ENCODE data around the gene SLC16A12.
"Not testable (repeated sequence)": the region's sequence is repeated elsewhere in the genome, so short reads cannot be mapped to it uniquely, and the experiment has no call there.

Gene SLC16A12

GRCh38 chr10:89550509-89550908, 15.1 kb upstream of the SLC16A12 start:
- FAIRE-seq (no peak), DNase-seq (ENCODE audit: insufficient read length, low spot score) (no peak)

GRCh38 chr10:89549510-89549909, 14.1 kb upstream of the SLC16A12 start:
- DNase-seq (ENCODE audit: insufficient read length, low spot score), result no peak
- FAIRE-seq, result no peak

DNA sequence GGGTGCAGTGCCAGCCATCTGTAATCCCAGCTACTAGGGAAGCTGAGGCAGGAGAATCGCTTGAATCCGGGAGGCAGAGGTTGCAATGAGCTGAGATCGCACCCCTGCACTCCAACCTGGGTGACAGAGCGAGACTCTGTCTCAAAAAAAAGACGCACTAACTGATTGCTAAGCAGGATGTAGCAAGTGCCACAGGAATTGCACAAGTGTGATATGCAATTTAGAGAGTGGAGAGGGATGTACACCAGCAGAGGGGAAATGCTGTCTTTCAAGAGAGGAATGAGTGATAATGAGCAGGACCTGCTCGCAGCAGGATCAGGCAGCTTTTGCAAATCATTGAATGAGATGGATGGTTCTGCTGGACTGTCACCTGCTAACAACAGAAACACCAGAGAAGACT, 13.3 kb upstream of the SLC16A12 start:
- FAIRE-seq (no peak), DNase-seq (ENCODE audit: insufficient read length, low spot score) (no peak)

DNA sequence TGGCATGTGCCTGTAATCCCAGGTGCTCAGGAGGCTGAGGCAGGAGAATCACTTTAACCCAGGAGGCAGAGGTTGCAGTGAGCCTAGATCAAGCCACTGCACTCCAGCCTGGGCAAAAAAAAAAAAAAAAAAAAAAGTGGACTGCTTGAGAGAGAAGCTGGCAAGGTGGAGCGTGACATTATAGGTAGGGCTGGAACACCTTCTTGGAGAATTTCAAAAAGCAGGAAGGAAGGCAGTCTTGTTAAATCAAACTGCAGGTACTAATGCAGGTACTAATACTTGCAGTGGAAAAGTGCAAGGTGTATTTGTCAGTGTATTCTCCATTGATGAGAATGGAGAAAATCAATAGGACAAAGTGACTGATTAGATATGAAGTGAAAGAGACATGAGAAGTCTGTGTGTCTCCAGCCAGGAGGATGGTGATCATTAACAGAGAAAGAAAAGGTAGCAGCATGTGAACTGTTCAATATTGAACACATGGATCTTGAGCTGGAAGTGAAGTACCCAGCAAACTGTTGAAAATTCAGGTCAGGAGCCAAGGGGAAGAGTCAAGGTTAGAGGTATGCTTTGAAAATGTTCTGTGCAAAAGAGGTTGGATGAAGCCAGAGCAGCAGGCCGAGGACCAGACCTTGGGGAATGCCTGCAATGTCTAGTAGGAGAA, 12.6 kb upstream of the SLC16A12 start:
- no peak for FAIRE-seq

GRCh38 chr10:89546651-89547050, 11.3 kb upstream of the SLC16A12 start:
- not testable (repeated sequence) for DNase-seq (ENCODE audit: insufficient read length, low spot score); FAIRE-seq

More for the DNA sequence above, 12.6 kb upstream of the SLC16A12 start:
- no peak for DNase-seq (ENCODE audit: insufficient read length, low spot score)

DNA sequence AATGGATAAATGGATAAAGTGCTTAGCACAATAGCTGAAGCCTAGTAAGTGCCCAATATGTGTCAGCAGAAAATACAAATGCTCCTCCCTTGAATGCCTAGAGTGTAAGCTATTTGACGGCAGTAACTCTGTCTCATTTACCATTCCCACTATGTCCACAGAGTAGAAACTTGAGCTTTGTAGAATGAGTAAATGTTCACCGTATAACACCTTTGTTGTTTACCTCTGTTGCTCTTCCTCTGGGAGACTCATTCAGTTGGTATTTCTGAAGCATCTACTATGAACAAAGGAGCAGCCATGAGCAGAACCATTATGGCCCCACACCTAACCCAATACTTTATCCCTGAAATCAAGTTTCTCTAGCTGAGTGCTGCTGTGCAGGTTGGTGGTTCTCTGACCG, 8.4 kb upstream of the SLC16A12 start:
- FAIRE-seq, result peak; percentile 26

DNA sequence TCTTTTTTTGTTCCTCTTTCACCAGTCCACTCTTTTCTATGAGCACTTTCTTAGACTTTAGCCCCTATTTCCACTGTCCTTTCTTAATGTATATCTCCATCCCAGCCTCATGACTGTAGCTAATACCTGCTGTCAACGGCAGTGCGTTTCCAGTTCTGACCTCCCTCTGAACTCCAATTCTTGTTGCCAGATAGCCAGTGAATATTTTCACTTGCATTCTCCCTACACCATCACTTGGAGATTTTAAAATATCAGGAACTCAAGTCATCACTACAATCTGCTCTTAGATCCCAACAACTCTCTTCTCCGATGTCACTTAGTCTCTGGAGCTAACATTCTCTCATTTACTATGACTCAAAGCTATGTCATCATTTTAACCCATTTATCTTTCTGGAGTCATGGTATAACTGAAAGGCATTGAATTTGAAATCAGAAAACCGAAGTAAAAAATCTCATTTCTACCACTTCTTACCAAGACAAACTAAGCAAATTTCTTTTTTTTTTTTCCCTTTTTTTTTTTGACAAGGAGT, 5.1 kb upstream of the SLC16A12 start:
- FAIRE-seq (no peak), DNase-seq (ENCODE audit: insufficient read length, low spot score) (peak; percentile 59)

More for the DNA sequence above, 8.4 kb upstream of the SLC16A12 start:
- no peak for DNase-seq (ENCODE audit: insufficient read length, low spot score)

- FAIRE-seq, result no peak
- DNase-seq (ENCODE audit: insufficient read length, low spot score), result no peak
Observed at GRCh38 chr10:89537364-89537763, 2.0 kb upstream of the SLC16A12 start.

- FAIRE-seq (no peak), DNase-seq (ENCODE audit: insufficient read length, low spot score) (no peak)
Observed at GRCh38 chr10:89536013-89536354, 590 bp upstream of the SLC16A12 start.

DNA sequence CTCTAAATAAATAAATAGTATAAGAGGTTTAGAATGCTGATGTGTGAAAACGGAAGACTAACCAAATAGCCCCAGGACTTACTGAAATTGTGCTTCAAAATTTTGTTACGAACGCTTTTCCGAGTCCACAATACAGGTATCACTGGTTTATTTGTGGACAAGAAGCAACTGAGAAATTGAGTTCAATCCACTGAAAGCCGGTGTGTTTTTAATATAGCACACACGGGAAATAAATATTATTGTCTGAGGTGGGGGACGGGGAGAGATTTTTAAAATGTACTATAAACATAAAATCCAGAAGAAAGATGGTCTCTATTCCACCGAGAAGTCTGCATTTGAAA, 598 bp downstream of the SLC16A12 start:
- FAIRE-seq, result no peak
- DNase-seq (ENCODE audit: insufficient read length, low spot score), result no peak

GRCh38 chr10:89532476-89532875, 2.9 kb downstream of the SLC16A12 start:
- DNase-seq (ENCODE audit: insufficient read length, low spot score) (no peak), FAIRE-seq (no peak)

GRCh38 chr10:89531359-89531758, 4.0 kb downstream of the SLC16A12 start:
- FAIRE-seq, result peak; percentile 67

DNA sequence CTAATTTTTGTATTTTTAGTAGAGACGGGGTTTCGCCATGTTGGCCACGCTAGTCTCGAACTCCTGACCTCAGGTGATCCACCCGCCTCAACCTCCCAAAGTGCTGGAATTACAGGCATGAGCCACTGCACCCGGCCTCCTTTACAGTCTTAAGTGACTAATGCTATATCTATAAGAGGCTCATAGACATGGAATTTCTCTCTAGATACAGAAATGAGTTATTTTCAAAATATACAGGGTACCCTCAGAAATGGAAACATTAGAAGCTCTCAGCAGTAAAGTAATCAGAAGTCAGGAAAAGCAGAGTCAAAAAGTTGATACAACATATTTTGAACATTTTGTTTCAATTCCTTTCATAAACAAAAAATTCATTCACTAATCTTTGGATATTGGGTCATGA, 5.7 kb downstream of the SLC16A12 start:
- not testable (repeated sequence) for DNase-seq (ENCODE audit: insufficient read length, low spot score); FAIRE-seq

More at GRCh38 chr10:89531359-89531758, 4.0 kb downstream of the SLC16A12 start:
- no peak for DNase-seq (ENCODE audit: insufficient read length, low spot score)

GRCh38 chr10:89526358-89526757, 9.0 kb downstream of the SLC16A12 start:
- no peak for DNase-seq (ENCODE audit: insufficient read length, low spot score)
- FAIRE-seq, result no peak

DNA sequence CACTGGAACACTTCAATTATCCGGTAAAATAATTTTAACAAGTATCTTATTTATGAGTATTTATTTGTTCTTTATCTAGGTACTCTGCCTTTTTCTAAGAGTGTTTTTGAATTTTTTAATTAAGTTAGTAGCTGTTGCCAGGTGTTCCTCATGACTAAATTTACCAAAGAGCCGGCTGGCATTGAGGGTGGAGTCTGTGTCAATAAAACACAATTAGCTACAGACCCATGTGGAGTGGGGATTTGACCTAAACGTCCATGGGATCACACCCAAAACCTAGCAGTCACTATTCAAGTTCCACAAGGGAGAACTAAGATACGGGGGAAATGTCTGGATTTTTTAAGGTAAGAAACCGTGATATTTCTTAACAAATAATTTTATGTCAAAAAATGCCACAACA, 9.8 kb downstream of the SLC16A12 start:
- no peak for FAIRE-seq
- DNase-seq (ENCODE audit: insufficient read length, low spot score), result no peak

DNA sequence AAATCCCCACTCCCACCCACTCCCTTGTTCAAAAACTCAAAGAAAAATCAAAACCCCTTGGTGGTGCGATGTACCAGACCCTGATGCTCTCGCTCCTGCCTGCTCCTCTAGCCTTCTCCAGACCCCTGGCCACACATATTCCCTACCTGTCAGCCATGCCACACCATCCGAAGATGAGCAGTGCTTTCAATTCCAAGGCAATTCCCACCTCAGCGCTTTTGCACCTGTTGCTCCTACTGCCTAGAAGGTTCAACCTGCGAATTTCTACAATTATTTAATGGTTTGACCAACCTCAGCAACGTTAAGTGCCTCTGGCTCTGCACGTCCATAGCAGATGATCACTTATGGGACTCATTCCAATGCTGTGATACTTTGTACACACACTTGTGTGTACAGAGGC, 11.1 kb downstream of the SLC16A12 start:
- no peak for FAIRE-seq

GRCh38 chr10:89523274-89523673, 12.1 kb downstream of the SLC16A12 start:
- DNase-seq (ENCODE audit: insufficient read length, low spot score) (no peak), FAIRE-seq (no peak)

More for the DNA sequence above, 11.1 kb downstream of the SLC16A12 start:
- no peak for DNase-seq (ENCODE audit: insufficient read length, low spot score)

DNA sequence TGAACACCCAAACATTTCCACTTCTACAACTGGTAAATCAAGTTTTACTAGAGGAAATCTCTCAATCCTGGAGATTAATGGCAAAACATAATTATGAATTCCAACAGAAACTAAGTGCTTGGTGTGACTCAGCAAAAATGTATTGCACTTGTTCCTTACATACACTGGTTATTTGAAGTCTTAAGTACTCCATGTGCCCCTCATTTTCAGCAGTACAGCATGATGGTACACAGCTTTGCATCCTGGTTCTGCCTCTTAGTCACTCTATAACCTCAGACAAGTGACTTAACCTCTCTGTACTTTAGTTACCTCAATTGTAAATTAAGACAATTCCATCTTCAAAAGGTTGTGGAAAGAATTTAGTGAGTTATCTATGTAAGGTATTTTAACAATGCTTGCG, 12.9 kb downstream of the SLC16A12 start:
- DNase-seq (ENCODE audit: insufficient read length, low spot score) (no peak), FAIRE-seq (no peak)

- DNase-seq (ENCODE audit: insufficient read length, low spot score) (no peak), FAIRE-seq (no peak)
Observed at GRCh38 chr10:89521368-89521767, 14.0 kb downstream of the SLC16A12 start.

- DNase-seq (ENCODE audit: insufficient read length, low spot score) (no peak), FAIRE-seq (no peak)
Observed at GRCh38 chr10:89520706-89521105, 14.7 kb downstream of the SLC16A12 start.

DNA sequence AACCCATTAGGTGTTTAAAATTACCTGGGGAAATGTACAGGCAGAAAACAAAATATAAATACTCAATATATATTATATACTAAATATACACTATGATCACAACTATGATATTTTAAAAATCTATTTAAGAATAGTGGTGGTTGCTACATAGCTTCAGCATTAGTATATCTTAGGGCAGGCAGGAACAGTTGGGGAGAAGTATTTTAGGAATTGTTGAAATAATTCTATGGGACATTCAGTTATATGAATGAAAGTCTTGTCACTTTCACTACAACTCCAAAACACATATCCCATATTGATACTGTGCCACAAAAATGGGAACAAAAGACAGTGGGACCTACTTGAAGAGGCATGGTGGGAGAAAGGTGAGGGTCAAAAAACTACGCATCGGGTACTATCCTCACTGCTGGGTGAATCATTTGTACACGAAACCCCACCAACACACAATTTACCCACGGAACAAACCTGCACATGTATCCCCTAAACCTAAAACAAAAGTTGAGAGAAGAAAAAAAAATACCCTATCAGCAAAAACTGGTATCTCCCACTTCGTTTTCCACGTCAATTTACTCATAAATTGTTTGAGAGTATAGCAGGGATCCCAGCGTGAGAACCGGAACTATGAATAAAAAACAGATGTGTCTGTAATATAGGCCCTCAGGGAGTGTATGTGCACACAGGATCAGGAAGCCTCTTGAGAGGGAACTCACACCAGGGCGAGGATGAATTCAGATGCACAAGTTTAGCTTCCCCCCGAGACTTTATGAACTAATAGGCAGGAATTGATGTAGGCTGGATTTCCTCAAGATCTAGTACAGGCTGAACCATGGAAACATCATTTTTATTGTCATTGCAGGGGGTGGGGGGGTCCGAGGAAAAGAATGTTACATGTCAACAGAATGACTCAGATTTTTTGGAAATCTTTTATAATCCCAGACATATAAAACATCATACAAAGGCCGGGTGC, 16.2 kb downstream of the SLC16A12 start:
- FAIRE-seq (no peak), DNase-seq (ENCODE audit: insufficient read length, low spot score) (no peak)

DNA sequence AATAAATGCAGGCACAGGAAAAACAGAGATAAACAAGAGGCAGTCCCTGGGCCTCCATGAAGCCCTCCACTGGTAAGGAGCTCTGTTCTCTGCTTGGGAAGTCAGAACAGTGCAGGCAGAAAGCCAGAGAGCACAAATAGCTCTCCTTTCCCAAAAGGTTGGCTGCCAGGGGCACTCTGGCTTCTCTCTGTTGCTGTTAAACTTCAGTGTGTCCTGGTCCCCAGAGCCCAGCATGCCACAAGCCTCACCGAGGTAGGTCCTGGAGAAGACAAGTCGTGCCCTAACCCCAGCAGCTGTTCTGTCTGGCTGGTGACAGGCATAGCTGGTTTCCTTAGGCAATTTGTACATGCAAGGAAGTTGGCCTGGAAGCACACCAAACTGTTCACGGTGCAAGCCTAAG, 17.3 kb downstream of the SLC16A12 start:
- peak; percentile 31 for FAIRE-seq
- no peak for DNase-seq (ENCODE audit: insufficient read length, low spot score)

Measured in HTR-8/SVneo (cell line).